Measurements from ENCODE around the gene UBXN4.
"Not testable (repeated sequence)": the region's sequence is repeated elsewhere in the genome, so short reads cannot be mapped to it uniquely, and the experiment has no call there.

Gene UBXN4

DNA sequence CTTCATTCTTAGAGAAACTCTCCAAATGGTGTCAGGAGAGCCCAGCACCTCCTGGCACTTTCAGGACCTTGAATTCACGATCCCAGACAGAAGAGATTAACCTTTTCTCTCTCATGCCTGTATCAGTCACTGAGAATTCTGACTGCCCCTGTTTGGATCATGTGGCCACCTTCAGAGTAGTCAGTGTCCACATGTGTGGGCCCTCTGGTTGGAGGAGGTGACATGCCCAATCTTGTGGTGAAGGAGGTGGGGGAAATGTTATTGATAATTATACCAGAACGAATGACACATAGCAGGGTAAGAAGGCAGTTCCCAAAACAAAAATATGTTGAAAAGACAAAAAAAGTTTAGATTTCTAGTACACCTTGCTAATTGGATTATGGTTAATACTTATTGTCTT, 31.7 kb downstream of the UBXN4 start:
- DNase-seq, result no peak

DNA sequence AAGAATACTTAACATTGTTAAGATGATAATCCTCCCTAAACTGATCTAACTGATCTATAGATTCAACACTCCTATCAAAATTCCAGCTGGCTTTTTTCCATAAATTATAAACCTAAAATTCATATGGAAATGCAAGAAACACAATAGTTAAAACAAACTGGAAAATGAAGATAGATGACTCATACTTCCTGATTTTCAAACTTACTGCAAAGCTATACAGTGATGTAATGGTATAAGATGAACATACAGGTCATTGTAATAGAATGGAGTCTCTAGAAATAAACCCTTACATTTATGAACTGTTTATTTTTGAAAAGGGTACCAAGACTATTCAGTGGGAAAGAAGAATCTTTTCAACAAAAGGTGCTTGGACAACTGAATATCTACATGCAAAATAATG, 32.3 kb downstream of the UBXN4 start:
- no peak for DNase-seq

GRCh38 chr2:135775420-135775819, 33.8 kb downstream of the UBXN4 start:
- DNase-seq, result no peak

DNA sequence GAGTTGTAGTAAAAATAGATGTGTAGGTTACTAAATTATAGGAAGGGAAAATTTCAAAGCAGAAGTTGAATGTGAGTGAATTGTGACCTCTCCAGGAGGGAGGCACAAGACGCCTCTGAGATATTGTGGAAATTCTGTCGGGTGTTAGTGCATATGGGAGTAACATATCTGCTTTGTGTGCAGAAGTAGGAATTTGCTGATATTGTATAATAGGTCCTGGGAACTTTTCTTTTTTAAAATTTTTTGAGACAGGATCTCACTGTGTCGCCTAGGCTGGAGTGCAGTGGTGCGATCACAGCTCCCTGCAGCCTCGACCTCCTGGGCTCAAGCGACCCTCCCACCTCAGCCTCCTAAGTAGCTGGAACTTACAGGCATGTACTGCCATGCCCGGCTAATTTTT, 34.7 kb downstream of the UBXN4 start:
- no peak for DNase-seq

GRCh38 chr2:135782231-135782630, 40.6 kb downstream of the UBXN4 start:
- DNase-seq, result no peak

GRCh38 chr2:135783439-135783838, 41.8 kb downstream of the UBXN4 start:
- no peak for DNase-seq

- no peak for DNase-seq
Observed at GRCh38 chr2:135785032-135785431, 43.4 kb downstream of the UBXN4 start.

DNA sequence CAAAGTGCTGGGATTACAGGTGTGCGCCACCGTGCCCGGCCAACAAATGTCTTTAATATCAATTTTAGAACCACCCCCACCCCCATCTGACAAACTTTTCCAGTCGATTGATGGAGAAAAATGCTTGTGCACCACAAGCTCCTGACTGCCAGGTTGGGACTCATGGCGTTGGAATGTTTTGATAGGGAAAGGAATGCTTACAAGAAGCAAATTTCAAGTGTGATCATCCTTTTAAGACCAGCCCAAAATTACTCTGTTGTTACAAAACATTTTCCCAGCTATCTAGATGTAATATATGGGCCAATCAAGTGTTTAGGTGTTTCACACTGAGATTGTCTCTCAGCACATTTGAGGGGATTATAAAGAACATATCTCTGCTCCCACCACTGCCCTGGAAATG, 45.2 kb downstream of the UBXN4 start:
- no peak for DNase-seq

- DNase-seq, result no peak
Observed at GRCh38 chr2:135790423-135790822, 48.8 kb downstream of the UBXN4 start.

- no peak for DNase-seq
Observed at GRCh38 chr2:135791418-135792190, 49.9 kb downstream of the UBXN4 start.

GRCh38 chr2:135792401-135793150, 50.9 kb downstream of the UBXN4 start:
- DNase-seq, result no peak

- DNase-seq, result not testable (repeated sequence)
Observed at GRCh38 chr2:135795641-135796040, 54.0 kb downstream of the UBXN4 start.

DNA sequence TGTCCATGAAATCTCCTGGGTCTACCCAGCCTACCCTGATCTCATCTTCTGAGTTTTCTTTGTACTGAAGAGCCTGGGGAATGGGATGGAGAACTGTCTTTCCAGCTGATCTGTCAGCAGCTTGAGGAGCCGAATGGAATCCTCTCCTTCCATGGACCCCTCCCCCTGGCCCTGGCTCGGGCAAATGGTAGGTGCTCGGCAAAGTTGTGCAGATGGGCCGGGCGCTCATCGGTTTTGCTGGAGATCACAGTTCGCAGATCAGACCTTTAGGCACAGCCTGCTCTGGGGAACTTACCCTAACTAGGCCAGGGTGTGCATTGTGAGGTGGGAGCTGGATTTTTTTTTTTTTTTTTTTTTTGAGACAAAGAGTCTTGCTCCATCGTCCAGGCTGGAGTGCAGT, 55.0 kb downstream of the UBXN4 start:
- no peak for DNase-seq

DNA sequence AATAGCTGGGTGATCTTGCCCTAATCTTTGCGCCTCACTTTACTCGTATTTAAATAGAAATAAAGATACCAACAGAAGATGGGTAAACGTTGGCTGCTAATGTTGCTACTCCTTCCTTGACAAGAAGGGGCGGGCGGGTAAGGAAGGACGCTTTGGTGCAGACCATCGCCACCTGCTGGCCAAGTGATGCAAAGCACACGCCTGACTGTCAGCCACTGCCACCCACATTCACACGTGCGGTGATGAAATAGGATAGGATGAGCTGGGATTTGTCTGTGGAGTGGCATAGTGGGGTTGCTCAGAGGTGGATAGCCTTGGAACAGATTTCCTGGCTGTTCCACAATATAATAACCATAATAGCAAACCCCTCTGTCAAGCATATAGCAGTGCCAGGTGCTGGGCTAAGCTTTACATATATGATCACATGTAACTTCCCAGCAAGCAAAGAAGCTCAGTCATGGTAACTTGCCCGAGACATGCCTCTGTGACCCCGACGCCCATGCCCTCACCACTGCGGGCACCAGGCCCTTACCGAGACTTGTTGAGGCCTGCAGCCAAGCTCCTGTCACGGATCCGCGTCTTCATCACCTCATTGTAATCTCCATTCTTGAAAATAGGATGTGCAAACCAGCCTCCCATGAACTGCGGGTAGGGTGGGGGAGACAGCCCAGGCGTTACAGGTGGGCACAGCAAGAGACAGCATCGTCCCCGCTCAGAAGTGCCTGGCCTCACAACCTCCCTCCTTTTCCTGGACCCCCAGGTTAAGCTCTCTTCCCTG, 56.0 kb downstream of the UBXN4 start:
- peak; percentile 86 to 88 for DNase-seq

- DNase-seq, result no peak
Observed at GRCh38 chr2:135798275-135798705, 56.6 kb downstream of the UBXN4 start.

DNA sequence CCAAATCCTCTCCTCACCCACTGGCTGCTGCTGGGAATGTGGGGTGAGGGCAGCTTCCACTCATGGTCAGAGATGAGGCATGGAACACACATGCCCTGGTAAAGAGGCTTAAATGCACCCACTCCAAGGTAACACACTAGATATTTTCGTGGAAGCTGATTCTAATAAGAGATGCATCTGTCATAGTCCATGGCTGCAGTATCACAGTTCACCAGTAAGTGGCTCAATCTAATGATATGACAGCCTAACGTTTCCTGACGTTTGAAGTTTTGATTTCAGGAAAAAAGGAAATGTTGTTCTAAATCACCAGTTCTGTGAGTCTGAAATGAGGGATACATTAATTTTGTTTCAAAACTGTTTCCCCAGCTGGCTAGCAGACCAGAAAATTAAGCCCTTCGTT, 57.1 kb downstream of the UBXN4 start:
- DNase-seq, result no peak

GRCh38 chr2:135799738-135800137, 58.1 kb downstream of the UBXN4 start:
- DNase-seq, result no peak

GRCh38 chr2:135800513-135801460, 59.1 kb downstream of the UBXN4 start:
- no peak for DNase-seq

DNA sequence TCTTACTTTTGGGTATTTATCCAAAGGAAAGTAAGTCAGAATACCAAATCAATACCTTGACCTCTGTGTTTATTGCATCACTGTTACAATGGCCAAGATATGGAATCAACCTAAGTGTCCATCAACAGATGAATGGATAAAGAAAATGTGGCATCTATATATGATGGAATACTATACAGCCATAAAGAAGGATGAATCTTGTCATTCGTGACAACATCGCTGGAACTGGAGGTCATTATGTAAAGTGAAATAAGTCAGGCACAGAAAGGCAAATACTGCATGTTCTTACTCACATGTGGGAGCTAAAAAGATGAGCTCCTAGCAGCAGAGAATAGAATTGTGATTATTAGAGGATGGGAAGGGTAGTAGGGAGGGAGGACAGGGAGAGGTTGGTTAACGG, 60.7 kb downstream of the UBXN4 start:
- no peak for DNase-seq

GRCh38 chr2:135803278-135803677, 61.6 kb downstream of the UBXN4 start:
- DNase-seq, result no peak

GRCh38 chr2:135807874-135808273, 66.2 kb downstream of the UBXN4 start:
- not testable (repeated sequence) for DNase-seq

GRCh38 chr2:135812907-135813511, 71.4 kb downstream of the UBXN4 start:
- DNase-seq, result no peak
